Peyer's patch (tissue), 4 donors: Measurements from ENCODE around the gene DCST2. TPM values are rescaled to one million over a fixed set of nuclear protein-coding genes. Genes with fewer than 3 reads are reported as not detected.
A peak's percentile ranks its signal among the peaks of the same experiment; 100 is the strongest.

Source experiments
- DNase-seq, 3 donors: peaks; one replicate each; pipeline ENCODE4 v3.0.0-alpha.2; 2017 to 2019
- H3K27ac ChIP-seq, 4 donors: fragments of 200-600 bp; sonication (generic); one replicate each; pipeline ENCODE4 v1.5.1; 2016 to 2019
- H3K27me3 ChIP-seq, 2 donors: fragments of 200-600 bp; sonication (generic); one replicate each; pipeline ENCODE4 v1.5.1; 2019
- H3K36me3 ChIP-seq, 3 donors: fragments of 200-600 bp; sonication (generic); one replicate each; pipeline ENCODE4 v1.5.1; 2016 to 2019
- H3K4me1 ChIP-seq, 4 donors: fragments of 200-600 bp; sonication (generic); one replicate each; pipeline ENCODE4 v1.5.1; 2016 to 2019
- H3K4me3 ChIP-seq, 4 donors: fragments of 200-600 bp; sonication (generic); 1 replicate in 3 of 4; 2 replicates in 1 of 4; pipeline ENCODE4 v1.5.1; 2016 to 2019; ENCODE audit warnings: mild to moderate bottlenecking in 1 of 4
- H3K9me3 ChIP-seq, 4 donors: fragments of 200-600 bp; sonication (generic); one replicate each; pipeline ENCODE4 v1.5.1; 2016 to 2019; ENCODE audit warnings: mild to moderate bottlenecking in 1 of 4
- CTCF ChIP-seq, 6 experiments: fragments of 450-650 bp in 4 of 6; fragments of 200-600 bp in 2 of 6; sonication (generic) in 1 of 6; IDR thresholded peaks; one replicate each; pipeline ENCODE4 v1.5.1; 2017 to 2019; ENCODE audit warnings: antibody characterized with exemption in 6 of 6, mild to moderate bottlenecking in 3 of 6, moderate library complexity in 1 of 6
- POLR2A ChIP-seq, 2 donors: fragments of 450-650 bp; IDR thresholded peaks; one replicate each; pipeline ENCODE4 v1.5.1; 2017; ENCODE audit warnings: antibody characterized with exemption in 2 of 2, mild to moderate bottlenecking in 2 of 2, moderate library complexity in 2 of 2
- total RNA-seq, 4 donors: library from RNA; depleted of rRNA; stranded (reverse); fragments of >200 nt; gene quantifications; one replicate each; pipeline ENCODE4 v1.1.0, GENCODE V29; 2016

Gene DCST2
- total RNA-seq, 4 donors from 2014 or later, result 1.7 to 12.5 (median 5.3) TPM

- no peak for DNase-seq
- no peak overlapping the region for H3K4me3 ChIP-seq
Measured at GRCh38 chr1:155044365-155044764, 10.8 kb upstream of the DCST2 start.

GRCh38 chr1:155043793-155044192 is 10.2 kb upstream of the DCST2 start:
- DNase-seq, result peak in 2 of 3 donors; percentile 72 to 77
- H3K36me3 ChIP-seq, result no peaks in the 10 kb centered on the region
- peak overlapping the region in 3 of 4 donors; percentile 74 to 93 (median 78) for H3K27ac ChIP-seq
- no peaks in the 10 kb centered on the region for H3K27me3 ChIP-seq
- no peaks in the 10 kb centered on the region for H3K9me3 ChIP-seq
- H3K4me3 ChIP-seq, result no peak overlapping the region
- peaks cover 3 to 26% (median 10%) of the 10 kb centered on the region in 4 donors for H3K4me1 ChIP-seq
- TF ChIP-seq POLR2A (IDR thresholded peaks at IDR 0.05) (peak; percentile 7 to 52), CTCF (IDR thresholded peaks at IDR 0.05) (peak in 3 of 6 experiments; percentile 23 to 37 (median 27))

More at GRCh38 chr1:155044365-155044764, 10.8 kb upstream of the DCST2 start:
- Histone ChIP-seq H3K27me3 (no peaks in the 10 kb centered on the region), H3K9me3 (no peaks in the 10 kb centered on the region), H3K4me1 (peaks cover 3 to 22% (median 10%) of the 10 kb centered on the region in 4 donors), H3K27ac (peak overlapping the region in 3 of 4 donors; percentile 74 to 93 (median 78)), H3K36me3 (no peaks in the 10 kb centered on the region)
- no peak for TF ChIP-seq POLR2A (IDR thresholded peaks at IDR 0.05)
- TF ChIP-seq CTCF (IDR thresholded peaks at IDR 0.05), result no peak

GRCh38 chr1:155043301-155043702 is 9.7 kb upstream of the DCST2 start:
- H3K36me3 ChIP-seq, result no peaks in the 10 kb centered on the region
- peak in 2 of 3 donors; percentile 65 to 79 for DNase-seq
- H3K27me3 ChIP-seq, result no peaks in the 10 kb centered on the region
- H3K4me3 ChIP-seq, result no peak overlapping the region
- TF ChIP-seq POLR2A (IDR thresholded peaks at IDR 0.05) (no peak), CTCF (IDR thresholded peaks at IDR 0.05) (peak in 2 of 6 experiments; percentile 24 to 25)
- H3K4me1 ChIP-seq, result peaks cover 3 to 31% (median 10%) of the 10 kb centered on the region in 4 donors
- peak overlapping the region in 3 of 4 donors; percentile 74 to 93 (median 78) for H3K27ac ChIP-seq
- no peaks in the 10 kb centered on the region for H3K9me3 ChIP-seq

- peak overlapping the region in 3 of 4 donors; percentile 74 to 93 (median 78) for H3K27ac ChIP-seq
- DNase-seq, result no peak
Measured at GRCh38 chr1:155042789-155043188, 9.2 kb upstream of the DCST2 start.

GRCh38 chr1:155040358-155041093 is 6.9 kb upstream of the DCST2 start:
- TF ChIP-seq POLR2A (IDR thresholded peaks at IDR 0.05), result no peak
- TF ChIP-seq CTCF (IDR thresholded peaks at IDR 0.05), result no peak
- peaks cover 3 to 38% (median 14%) of the 10 kb centered on the region in 4 donors for H3K4me1 ChIP-seq
- no peak overlapping the region for H3K4me3 ChIP-seq
- H3K9me3 ChIP-seq, result no peaks in the 10 kb centered on the region
- H3K36me3 ChIP-seq, result no peaks in the 10 kb centered on the region
- H3K27me3 ChIP-seq, result no peaks in the 10 kb centered on the region
- DNase-seq, result no peak
- no peak overlapping the region for H3K27ac ChIP-seq

More at GRCh38 chr1:155042789-155043188, 9.2 kb upstream of the DCST2 start:
- Histone ChIP-seq H3K4me3 (no peak overlapping the region), H3K36me3 (no peaks in the 10 kb centered on the region), H3K9me3 (no peaks in the 10 kb centered on the region), H3K4me1 (peaks cover 3 to 36% (median 13%) of the 10 kb centered on the region in 4 donors), H3K27me3 (no peaks in the 10 kb centered on the region)
- TF ChIP-seq CTCF (IDR thresholded peaks at IDR 0.05) (no peak), POLR2A (IDR thresholded peaks at IDR 0.05) (no peak)
